Heart left ventricle (tissue), 13 donors: ENCODE measurements around the gene ARHGAP44.

ENCODE experiments used
- POLR2A ChIP-seq, 2 donors: fragments of 450-650 bp; IDR thresholded peaks; one replicate each; pipeline ENCODE4 v1.6.1; 2017; ENCODE audit warnings: antibody characterized with exemption in 2 of 2, mild to moderate bottlenecking in 2 of 2, moderate library complexity in 2 of 2
- TF ChIP-seq, protein P1 (sequence below), 12 donors: fragments of 200-600 bp; sonication (generic) in 4 of 12; IDR thresholded peaks; one replicate each; pipeline versions ENCODE4 v1.5.0 to v1.8.0; 2018 to 2022; ENCODE audit warnings: antibody characterized with exemption in 12 of 12, mild to moderate bottlenecking in 5 of 12
- donor health status: ischemic (EF 13 %, LVEDD 7.1; RV severe dilation, severe dysfunction).
- donor health status: DM: no; HTN: yes; CAD: no.
- donor health status: DM: no; HTN: no; CAD: no.
- donor health status: ischemic (EF 25% LVEDD 6.9; RV normal size, moderate dysfunction).
- donor health status: ischemic (EF 25% LVEDD 5.7; RV mildly dilated, moderate dysfunction).
- donor health status: ischemic (EF 35%, LVEDD 5.7; RV mildly dilated, moderate dysfunction).
- donor health status: nonischemic (EF 11% LVEDD 7.7; RV severe dilation, severe dysfunction).
- donor health status: DM: yes; HTN: yes; CAD: no.
- donor health status: PGD.
- donor health status: ischemic (EF 29% LVEDD 5.4; RV normal size, mild dysfunction).
- donor health status: nonischemic (EF 23%, LVEDD 6.1; RV moderate dilation, normal function).

DNA sequence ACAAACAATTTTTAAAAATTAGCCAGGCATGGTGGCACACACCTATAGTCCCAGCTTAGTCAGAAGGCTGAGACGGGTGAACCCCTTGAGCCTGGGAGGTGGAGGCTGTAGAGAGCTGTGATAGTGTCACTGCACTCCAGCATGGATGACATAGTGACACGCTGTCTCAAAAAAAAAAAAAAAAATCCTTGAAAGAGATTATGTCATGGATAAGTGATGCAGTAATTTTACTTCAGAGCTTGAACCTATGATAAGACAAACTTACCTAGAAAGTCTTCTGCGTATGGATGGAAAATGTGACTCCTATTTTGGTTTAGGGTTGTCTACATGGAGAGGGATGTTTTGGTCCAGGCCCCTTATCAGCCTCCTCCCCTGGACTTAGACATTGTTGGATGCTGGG lies 176.7 kb downstream of the ARHGAP44 start:
- TF ChIP-seq, protein P1, sequence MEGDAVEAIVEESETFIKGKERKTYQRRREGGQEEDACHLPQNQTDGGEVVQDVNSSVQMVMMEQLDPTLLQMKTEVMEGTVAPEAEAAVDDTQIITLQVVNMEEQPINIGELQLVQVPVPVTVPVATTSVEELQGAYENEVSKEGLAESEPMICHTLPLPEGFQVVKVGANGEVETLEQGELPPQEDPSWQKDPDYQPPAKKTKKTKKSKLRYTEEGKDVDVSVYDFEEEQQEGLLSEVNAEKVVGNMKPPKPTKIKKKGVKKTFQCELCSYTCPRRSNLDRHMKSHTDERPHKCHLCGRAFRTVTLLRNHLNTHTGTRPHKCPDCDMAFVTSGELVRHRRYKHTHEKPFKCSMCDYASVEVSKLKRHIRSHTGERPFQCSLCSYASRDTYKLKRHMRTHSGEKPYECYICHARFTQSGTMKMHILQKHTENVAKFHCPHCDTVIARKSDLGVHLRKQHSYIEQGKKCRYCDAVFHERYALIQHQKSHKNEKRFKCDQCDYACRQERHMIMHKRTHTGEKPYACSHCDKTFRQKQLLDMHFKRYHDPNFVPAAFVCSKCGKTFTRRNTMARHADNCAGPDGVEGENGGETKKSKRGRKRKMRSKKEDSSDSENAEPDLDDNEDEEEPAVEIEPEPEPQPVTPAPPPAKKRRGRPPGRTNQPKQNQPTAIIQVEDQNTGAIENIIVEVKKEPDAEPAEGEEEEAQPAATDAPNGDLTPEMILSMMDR (IDR thresholded peaks at IDR 0.05), result no peak
- TF ChIP-seq POLR2A (IDR thresholded peaks at IDR 0.05), result no peak
